Islet of Langerhans (tissue), 1 donor: ENCODE measurements around the gene MAPK4.
"Not testable (repeated sequence)": the region's sequence is repeated elsewhere in the genome, so short reads cannot be mapped to it uniquely, and the experiment has no call there.

Experiments used
- FAIRE-seq: peaks from one replicate; lab custom pipeline; 2011; peaks lifted over from hg19 to GRCh38; lab: Jason Lieb, UNC

The MAPK4 gene

DNA sequence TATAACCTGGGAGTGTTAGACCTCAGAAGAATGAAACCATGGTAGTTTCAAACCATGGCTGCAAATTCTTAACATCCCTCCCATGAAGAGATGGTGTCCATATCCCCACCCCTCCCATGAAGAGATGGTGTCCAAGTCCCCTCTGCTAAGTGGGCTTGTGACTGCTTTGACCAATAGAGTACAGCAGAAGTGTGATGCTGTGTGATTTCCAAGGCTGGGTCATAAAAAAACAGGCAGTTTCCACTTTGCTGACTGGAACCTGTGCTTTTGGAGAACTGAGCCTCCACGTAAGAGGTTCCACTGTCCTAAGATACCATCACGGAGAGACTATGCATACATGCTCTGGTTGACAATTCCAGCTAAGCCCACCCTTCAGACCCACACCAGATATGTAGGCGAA, 194.4 kb downstream of the MAPK4 start:
- FAIRE-seq: no peak

DNA sequence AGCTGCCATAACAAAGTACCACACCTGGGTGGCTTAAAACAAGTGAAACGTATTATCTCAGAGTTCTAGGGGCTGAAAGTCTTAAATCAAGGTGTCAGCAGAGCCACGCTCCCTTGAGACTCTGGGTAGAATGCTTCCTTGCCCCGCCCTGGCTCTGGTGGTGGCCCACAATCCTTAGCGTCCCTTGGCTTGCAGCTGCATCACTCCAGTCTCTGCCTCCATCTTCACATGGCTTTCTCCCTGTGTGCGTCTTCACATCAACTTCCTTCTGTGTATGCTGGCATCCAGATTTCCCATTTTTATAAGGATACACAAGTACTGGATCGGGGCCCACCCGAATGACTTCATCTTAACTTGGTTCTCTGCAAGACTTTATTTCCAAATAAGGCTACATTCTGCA, 197.5 kb downstream of the MAPK4 start:
- FAIRE-seq: no peak

DNA sequence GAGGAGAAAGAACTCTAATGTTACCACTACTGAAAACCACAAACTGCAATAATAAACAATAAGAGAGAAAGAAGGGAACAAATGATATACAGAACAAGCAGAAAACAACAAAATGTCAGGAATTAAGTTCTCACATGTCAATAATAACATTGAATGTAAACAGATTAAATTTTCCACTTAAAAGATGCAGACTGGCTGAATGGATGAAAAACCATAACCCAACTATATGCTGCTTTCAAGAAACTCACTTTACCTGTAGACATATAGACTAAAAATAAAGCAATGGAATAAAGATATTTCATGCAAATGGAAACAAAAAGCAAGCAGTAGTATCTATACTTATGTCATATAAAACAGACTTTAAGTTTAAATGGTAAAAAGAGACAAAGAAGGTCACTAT, 209.6 kb downstream of the MAPK4 start:
- FAIRE-seq: no peak

DNA sequence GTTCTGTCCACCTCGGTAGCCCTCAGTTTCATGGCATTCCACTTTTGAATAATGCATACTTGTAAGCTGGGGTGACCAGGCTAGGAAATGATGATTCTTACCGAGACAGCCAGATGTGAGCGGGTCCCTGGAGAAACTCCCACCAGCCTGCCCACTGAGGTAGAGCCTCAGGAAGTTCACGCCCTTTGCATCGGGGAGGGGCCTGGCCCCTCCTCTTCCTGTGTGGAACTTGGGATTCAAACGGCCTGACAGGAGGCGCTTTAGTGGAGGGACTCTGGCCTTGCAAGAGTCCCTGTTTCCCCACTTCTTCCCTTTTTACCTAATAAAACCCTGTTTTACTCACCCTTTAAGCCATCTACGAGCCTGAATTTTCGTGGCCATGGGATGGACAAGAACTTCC, 215.3 kb downstream of the MAPK4 start:
- FAIRE-seq: no peak

DNA sequence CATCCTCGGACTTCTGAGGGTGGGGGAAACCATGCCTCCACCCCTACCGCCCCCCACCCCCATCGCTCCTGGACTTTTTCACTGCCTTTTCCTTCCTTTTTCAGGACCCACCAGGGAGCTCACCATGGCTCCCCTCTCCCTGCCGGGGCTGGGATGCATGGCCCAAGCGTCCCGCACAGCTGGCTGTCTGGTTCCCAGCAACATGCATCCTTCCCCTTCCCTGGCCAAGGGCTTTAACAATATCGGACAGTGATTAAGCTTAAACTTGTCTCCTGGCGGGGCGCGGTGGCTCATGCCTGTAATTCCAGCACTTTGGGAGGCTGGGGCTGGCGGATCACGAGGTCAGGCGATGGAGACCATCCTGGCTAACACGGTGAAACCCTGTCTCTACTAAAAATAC, 215.8 kb downstream of the MAPK4 start:
- no peak for FAIRE-seq

DNA sequence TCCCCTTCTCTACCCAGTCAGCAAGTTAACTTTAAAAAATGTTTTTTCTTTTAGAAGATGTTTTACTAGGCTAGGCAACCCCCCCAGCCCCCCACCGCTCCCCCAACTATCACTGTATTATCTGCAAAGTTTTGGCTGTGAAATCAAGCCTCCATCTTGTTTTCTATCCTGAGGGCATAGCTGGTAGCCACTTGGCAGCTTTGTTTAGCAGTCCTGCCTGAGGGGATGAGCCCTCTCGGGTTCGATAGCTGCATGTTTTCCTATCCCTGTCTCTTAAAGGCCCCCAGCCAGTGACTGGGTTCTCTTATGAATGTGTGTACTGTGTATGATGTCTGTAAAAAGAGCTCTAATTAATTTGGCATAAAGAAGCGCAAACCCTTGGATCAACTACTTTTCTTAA, 216.5 kb downstream of the MAPK4 start:
- FAIRE-seq: no peak

DNA sequence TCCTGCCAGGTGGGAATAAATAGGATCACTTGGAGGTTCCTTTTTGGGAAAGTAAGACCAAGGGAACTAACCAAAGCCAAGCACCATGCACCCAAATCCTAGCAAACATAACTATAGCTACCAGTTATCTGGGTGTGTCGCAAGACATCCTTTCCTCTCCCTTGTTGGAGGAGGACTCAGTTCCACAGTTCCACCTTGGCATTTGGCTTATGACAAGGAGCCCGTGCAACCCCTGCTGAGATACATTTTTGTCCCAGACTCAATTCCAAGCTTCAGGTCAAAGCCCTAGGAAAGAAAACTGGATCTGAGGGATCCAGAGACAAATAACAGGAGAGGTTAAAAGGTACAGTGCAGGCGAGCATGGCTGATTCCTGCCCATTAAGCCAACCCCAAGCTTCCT, 219.1 kb downstream of the MAPK4 start:
- not testable (repeated sequence) for FAIRE-seq
